Measurements from ENCODE around the gene HSPE1. TPM values are rescaled to one million over a fixed set of nuclear protein-coding genes. Genes with fewer than 3 reads are reported as not detected.

The HSPE1 gene
- total RNA-seq, 1 donor = 23.5 TPM

- Histone ChIP-seq H3K27me3 (ENCODE audit: insufficient read depth, low read length) (no peaks in the 10 kb centered on the region), H4K20me1 (ENCODE audit: insufficient read depth, low read length) (peaks cover 29% of the 10 kb centered on the region), H3K4me2 (ENCODE audit: insufficient read depth, low read length) (peak within 1 kb of the TSS; percentile 97), H3K79me2 (ENCODE audit: insufficient read depth, low read length) (peaks cover 45% of the 10 kb centered on the region), H3K36me3 (ENCODE audit: insufficient read depth, low read length) (peaks cover 3% of the 10 kb centered on the region), H2AFZ (ENCODE audit: low read length) (peak within 1 kb of the TSS; percentile 85), H3K4me3 (ENCODE audit: insufficient read depth, low read length) (peak within 1 kb of the TSS; percentile 93), H3K4me1 (ENCODE audit: insufficient read depth, low read length) (peaks cover 13% of the 10 kb centered on the region), H3K27ac (ENCODE audit: low read depth, low read length) (peak within 1 kb of the TSS; percentile 100), H3K9me3 (ENCODE audit: low read depth, low read length) (no peaks in the 10 kb centered on the region)
- peak; percentile 99 for DNase-seq (ENCODE audit: insufficient read length, low spot score, missing footprints)
- peak; percentile 17 for TF ChIP-seq CTCF (IDR thresholded peaks at IDR 0.05; ENCODE audit: extremely low read depth, low read depth, low read length)
These were observed 46.9 kb upstream of the HSPE1 start, which contains the start of gene COQ10B for GRCh38 chr2:197453123-197453913. TSS of gene COQ10B (plus strand) at chr2:197453552. CDS start at chr2:197453561, 9 bp downstream.

- DNase-seq (ENCODE audit: insufficient read length, low spot score, missing footprints) = peak; percentile 90
These were observed 46.2 kb upstream of the HSPE1 start for GRCh38 chr2:197453914-197454398.

GRCh38 chr2:197454923-197455322 lies 45.3 kb upstream of the HSPE1 start:
- Histone ChIP-seq H3K4me1 (ENCODE audit: insufficient read depth, low read length) (peaks cover 13% of the 10 kb centered on the region), H3K27ac (ENCODE audit: low read depth, low read length) (peak overlapping the region; percentile 100), H3K79me2 (ENCODE audit: insufficient read depth, low read length) (peaks cover 60% of the 10 kb centered on the region), H3K4me2 (ENCODE audit: insufficient read depth, low read length) (peak overlapping the region; percentile 91), H3K4me3 (ENCODE audit: insufficient read depth, low read length) (peak overlapping the region; percentile 93), H3K36me3 (ENCODE audit: insufficient read depth, low read length) (peaks cover 12% of the 10 kb centered on the region), H2AFZ (ENCODE audit: low read length) (no peak overlapping the region), H4K20me1 (ENCODE audit: insufficient read depth, low read length) (peaks cover 40% of the 10 kb centered on the region), H3K27me3 (ENCODE audit: insufficient read depth, low read length) (no peaks in the 10 kb centered on the region), H3K9me3 (ENCODE audit: low read depth, low read length) (no peaks in the 10 kb centered on the region)
- TF ChIP-seq CTCF (IDR thresholded peaks at IDR 0.05; ENCODE audit: extremely low read depth, low read depth, low read length) = no peak
- no peak for DNase-seq (ENCODE audit: insufficient read length, low spot score, missing footprints)

More at GRCh38 chr2:197453914-197454398, 46.2 kb upstream of the HSPE1 start:
- no peak for TF ChIP-seq CTCF (IDR thresholded peaks at IDR 0.05; ENCODE audit: extremely low read depth, low read depth, low read length)
- H3K4me1 ChIP-seq (ENCODE audit: insufficient read depth, low read length) = peaks cover 13% of the 10 kb centered on the region
- no peaks in the 10 kb centered on the region for H3K9me3 ChIP-seq (ENCODE audit: low read depth, low read length)
- peaks cover 4% of the 10 kb centered on the region for H3K36me3 ChIP-seq (ENCODE audit: insufficient read depth, low read length)
- H3K4me3 ChIP-seq (ENCODE audit: insufficient read depth, low read length) = peak overlapping the region; percentile 93
- no peak overlapping the region for H2AFZ ChIP-seq (ENCODE audit: low read length)
- peaks cover 31% of the 10 kb centered on the region for H4K20me1 ChIP-seq (ENCODE audit: insufficient read depth, low read length)
- peak overlapping the region; percentile 100 for H3K27ac ChIP-seq (ENCODE audit: low read depth, low read length)
- H3K79me2 ChIP-seq (ENCODE audit: insufficient read depth, low read length) = peaks cover 50% of the 10 kb centered on the region
- H3K4me2 ChIP-seq (ENCODE audit: insufficient read depth, low read length) = peak overlapping the region; percentile 91
- no peaks in the 10 kb centered on the region for H3K27me3 ChIP-seq (ENCODE audit: insufficient read depth, low read length)

GRCh38 chr2:197455428-197455827 lies 44.8 kb upstream of the HSPE1 start:
- Histone ChIP-seq H4K20me1 (ENCODE audit: insufficient read depth, low read length) (peaks cover 45% of the 10 kb centered on the region), H3K4me2 (ENCODE audit: insufficient read depth, low read length) (peak overlapping the region; percentile 91), H3K36me3 (ENCODE audit: insufficient read depth, low read length) (peaks cover 17% of the 10 kb centered on the region), H3K4me1 (ENCODE audit: insufficient read depth, low read length) (peaks cover 13% of the 10 kb centered on the region), H3K9me3 (ENCODE audit: low read depth, low read length) (no peaks in the 10 kb centered on the region), H3K27me3 (ENCODE audit: insufficient read depth, low read length) (no peaks in the 10 kb centered on the region), H3K27ac (ENCODE audit: low read depth, low read length) (peak overlapping the region; percentile 10), H2AFZ (ENCODE audit: low read length) (no peak overlapping the region), H3K79me2 (ENCODE audit: insufficient read depth, low read length) (peaks cover 65% of the 10 kb centered on the region), H3K4me3 (ENCODE audit: insufficient read depth, low read length) (peak overlapping the region; percentile 28)
- no peak for TF ChIP-seq CTCF (IDR thresholded peaks at IDR 0.05; ENCODE audit: extremely low read depth, low read depth, low read length)
- no peak for DNase-seq (ENCODE audit: insufficient read length, low spot score, missing footprints)
